ENCODE data around the gene PAX8.

PAX8 gene

DNA sequence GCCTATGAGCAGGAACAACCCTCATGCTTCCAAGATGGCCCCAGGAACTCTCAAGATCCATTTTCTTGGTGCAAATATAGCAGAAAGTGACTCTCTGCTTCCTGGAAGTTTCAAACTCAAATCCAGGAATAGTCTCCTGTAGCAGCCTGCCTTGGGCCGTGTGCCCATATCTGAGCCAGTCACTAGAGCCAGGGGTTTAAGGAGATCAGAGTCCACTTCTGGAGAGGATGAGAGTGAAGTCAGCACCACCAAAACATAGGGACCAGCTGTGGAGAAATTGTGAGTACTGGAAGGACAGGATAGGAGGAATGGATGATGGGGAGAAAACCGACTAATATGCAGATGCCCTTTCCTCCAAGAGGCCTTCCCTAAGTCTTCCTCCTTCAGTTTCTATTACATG lies 71.7 kb downstream of the PAX8 start:
- H3K4me3 ChIP-seq (ENCODE audit: low read length), result no peak overlapping the region
- H3K36me3 ChIP-seq (replicated peaks; ENCODE audit: low read depth, low read length), result no peaks in the 10 kb centered on the region
- H3K27ac ChIP-seq (ENCODE audit: low read length), result no peak overlapping the region
- TF ChIP-seq, protein P1, sequence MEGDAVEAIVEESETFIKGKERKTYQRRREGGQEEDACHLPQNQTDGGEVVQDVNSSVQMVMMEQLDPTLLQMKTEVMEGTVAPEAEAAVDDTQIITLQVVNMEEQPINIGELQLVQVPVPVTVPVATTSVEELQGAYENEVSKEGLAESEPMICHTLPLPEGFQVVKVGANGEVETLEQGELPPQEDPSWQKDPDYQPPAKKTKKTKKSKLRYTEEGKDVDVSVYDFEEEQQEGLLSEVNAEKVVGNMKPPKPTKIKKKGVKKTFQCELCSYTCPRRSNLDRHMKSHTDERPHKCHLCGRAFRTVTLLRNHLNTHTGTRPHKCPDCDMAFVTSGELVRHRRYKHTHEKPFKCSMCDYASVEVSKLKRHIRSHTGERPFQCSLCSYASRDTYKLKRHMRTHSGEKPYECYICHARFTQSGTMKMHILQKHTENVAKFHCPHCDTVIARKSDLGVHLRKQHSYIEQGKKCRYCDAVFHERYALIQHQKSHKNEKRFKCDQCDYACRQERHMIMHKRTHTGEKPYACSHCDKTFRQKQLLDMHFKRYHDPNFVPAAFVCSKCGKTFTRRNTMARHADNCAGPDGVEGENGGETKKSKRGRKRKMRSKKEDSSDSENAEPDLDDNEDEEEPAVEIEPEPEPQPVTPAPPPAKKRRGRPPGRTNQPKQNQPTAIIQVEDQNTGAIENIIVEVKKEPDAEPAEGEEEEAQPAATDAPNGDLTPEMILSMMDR (IDR thresholded peaks at IDR 0.05; ENCODE audit: low read depth, low read length), result no peak
- no peak for TF ChIP-seq EZH2phosphoT487 (IDR thresholded peaks at IDR 0.05; ENCODE audit: low read depth)
- H3K4me1 ChIP-seq (ENCODE audit: low read length), result no peaks in the 10 kb centered on the region
- no peak overlapping the region for H2AFZ ChIP-seq (ENCODE audit: low read depth, low read length)
- no peaks in the 10 kb centered on the region for H4K20me1 ChIP-seq (ENCODE audit: insufficient read depth, low read length)
- no peaks in the 10 kb centered on the region for H3K27me3 ChIP-seq (ENCODE audit: low read depth, low read length)
- H3K9me3 ChIP-seq (ENCODE audit: insufficient read depth, low read length), result no peaks in the 10 kb centered on the region
- H3K4me2 ChIP-seq (ENCODE audit: low read length), result no peak overlapping the region
- H3K79me2 ChIP-seq (ENCODE audit: low read length), result no peaks in the 10 kb centered on the region
- no peak overlapping the region for H3K9ac ChIP-seq (ENCODE audit: low read length)

DNA sequence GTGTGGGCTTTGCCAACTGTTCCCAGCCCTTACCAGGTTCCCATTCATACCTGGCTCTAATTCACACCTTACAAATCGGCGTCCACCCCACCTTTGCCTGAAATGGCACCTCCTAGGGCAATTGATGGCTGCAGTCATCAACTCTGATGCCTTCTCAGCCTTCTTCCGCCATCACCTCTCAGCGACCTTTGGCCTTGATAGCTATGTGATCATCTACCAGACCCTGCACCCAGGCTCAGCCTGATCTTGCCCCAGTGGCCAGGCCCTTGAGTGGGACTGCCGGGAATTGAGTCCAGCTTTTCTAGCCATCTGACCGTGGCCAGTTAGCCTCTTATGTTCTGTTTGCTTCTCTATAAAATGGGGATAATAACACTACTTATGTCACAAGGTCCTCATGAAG lies 72.5 kb downstream of the PAX8 start:
- TF ChIP-seq EZH2phosphoT487 (IDR thresholded peaks at IDR 0.05; ENCODE audit: low read depth), result no peak
- TF ChIP-seq, protein P1 (IDR thresholded peaks at IDR 0.05; ENCODE audit: low read depth, low read length), result no peak

DNA sequence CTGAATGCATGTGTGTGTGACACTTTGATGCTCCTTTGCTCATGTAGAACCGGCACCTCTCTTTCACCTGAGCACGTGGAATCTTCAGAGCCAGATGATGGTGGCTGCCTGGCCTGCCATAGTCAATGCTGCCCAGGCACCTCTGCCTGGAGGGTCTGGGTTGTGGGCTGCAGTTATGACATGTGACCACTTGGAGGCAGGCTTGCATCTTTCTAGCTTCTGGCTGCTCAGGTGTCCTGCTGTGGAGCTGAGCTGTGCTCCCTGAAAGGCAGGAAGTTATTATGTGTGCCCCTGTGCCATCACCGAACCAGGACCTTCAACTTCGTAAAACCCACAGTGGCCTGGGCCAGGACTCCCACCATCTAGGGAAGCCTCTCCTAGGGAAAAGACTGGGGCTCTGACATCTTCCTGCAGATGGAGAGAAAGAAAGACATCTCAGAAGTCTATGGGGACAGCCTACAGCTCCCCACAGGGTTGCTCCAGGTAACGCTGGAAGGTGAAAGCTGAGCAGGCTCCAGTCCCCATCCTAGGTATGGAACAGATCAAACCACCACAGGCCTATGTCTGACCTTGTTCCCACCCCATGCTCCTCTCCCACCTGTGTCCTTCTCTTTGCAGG lies 74.7 kb downstream of the PAX8 start:
- Histone ChIP-seq H3K27me3 (ENCODE audit: low read depth, low read length) (no peaks in the 10 kb centered on the region), H3K27ac (ENCODE audit: low read length) (no peak overlapping the region), H3K4me2 (ENCODE audit: low read length) (no peak overlapping the region), H3K36me3 (replicated peaks; ENCODE audit: low read depth, low read length) (peaks cover 15% of the 10 kb centered on the region), H3K9ac (ENCODE audit: low read length) (no peak overlapping the region), H3K9me3 (ENCODE audit: insufficient read depth, low read length) (no peaks in the 10 kb centered on the region), H2AFZ (ENCODE audit: low read depth, low read length) (no peak overlapping the region), H3K79me2 (ENCODE audit: low read length) (no peaks in the 10 kb centered on the region), H3K4me1 (ENCODE audit: low read length) (no peaks in the 10 kb centered on the region), H3K4me3 (ENCODE audit: low read length) (no peak overlapping the region), H4K20me1 (ENCODE audit: insufficient read depth, low read length) (peaks cover 5% of the 10 kb centered on the region; the same call in 1 of the 2 replicates)
- no peak for TF ChIP-seq EZH2phosphoT487 (IDR thresholded peaks at IDR 0.05; ENCODE audit: low read depth)
- TF ChIP-seq, protein P1 (IDR thresholded peaks at IDR 0.05; ENCODE audit: low read depth, low read length), result peak; percentile 81

More for the DNA sequence above, 72.5 kb downstream of the PAX8 start:
- Histone ChIP-seq H3K9me3 (ENCODE audit: insufficient read depth, low read length) (no peaks in the 10 kb centered on the region), H3K9ac (ENCODE audit: low read length) (no peak overlapping the region), H3K36me3 (replicated peaks; ENCODE audit: low read depth, low read length) (no peaks in the 10 kb centered on the region), H3K27me3 (ENCODE audit: low read depth, low read length) (no peaks in the 10 kb centered on the region), H2AFZ (ENCODE audit: low read depth, low read length) (no peak overlapping the region), H4K20me1 (ENCODE audit: insufficient read depth, low read length) (no peaks in the 10 kb centered on the region), H3K79me2 (ENCODE audit: low read length) (no peaks in the 10 kb centered on the region), H3K4me1 (ENCODE audit: low read length) (no peaks in the 10 kb centered on the region), H3K27ac (ENCODE audit: low read length) (no peak overlapping the region), H3K4me2 (ENCODE audit: low read length) (no peak overlapping the region), H3K4me3 (ENCODE audit: low read length) (no peak overlapping the region)

DNA sequence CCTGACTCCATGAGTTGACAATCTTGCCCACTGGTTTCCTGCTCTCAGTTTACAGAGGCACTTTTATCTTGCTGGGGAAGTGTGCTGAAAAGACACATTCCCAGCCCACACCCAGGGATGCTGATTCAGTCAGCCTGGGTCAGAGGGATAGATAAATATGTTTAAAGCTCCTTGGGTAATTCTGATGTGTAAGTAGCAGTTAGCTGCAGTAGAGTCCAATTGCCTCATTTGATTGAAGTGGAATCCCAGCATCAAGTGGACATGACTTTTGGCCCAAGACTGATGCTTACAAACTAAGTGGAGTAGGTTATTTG lies 75.5 kb downstream of the PAX8 start:
- TF ChIP-seq, protein P1 (IDR thresholded peaks at IDR 0.05; ENCODE audit: low read depth, low read length), result no peak
- TF ChIP-seq EZH2phosphoT487 (IDR thresholded peaks at IDR 0.05; ENCODE audit: low read depth), result no peak
- peaks cover 22% of the 10 kb centered on the region for H3K36me3 ChIP-seq (replicated peaks; ENCODE audit: low read depth, low read length)
- H2AFZ ChIP-seq (ENCODE audit: low read depth, low read length), result no peak overlapping the region
- H3K9me3 ChIP-seq (ENCODE audit: insufficient read depth, low read length), result no peaks in the 10 kb centered on the region
- H3K27me3 ChIP-seq (ENCODE audit: low read depth, low read length), result no peaks in the 10 kb centered on the region
- no peak overlapping the region for H3K4me3 ChIP-seq (ENCODE audit: low read length)
- H4K20me1 ChIP-seq (ENCODE audit: insufficient read depth, low read length), result peaks cover 5% of the 10 kb centered on the region; the same call in 1 of the 2 replicates
- no peak overlapping the region for H3K4me2 ChIP-seq (ENCODE audit: low read length)
- no peak overlapping the region for H3K27ac ChIP-seq (ENCODE audit: low read length)
- no peaks in the 10 kb centered on the region for H3K4me1 ChIP-seq (ENCODE audit: low read length)
- H3K9ac ChIP-seq (ENCODE audit: low read length), result no peak overlapping the region
- H3K79me2 ChIP-seq (ENCODE audit: low read length), result no peaks in the 10 kb centered on the region
